A549 (cell line): ENCODE measurements around the gene TMEM51.

ENCODE experiments used
- BHLHE40 ChIP-seq: IDR thresholded peaks from 2 replicates; pipeline ENCODE4 v1.6.1; 2012; ENCODE audit warnings: low read depth, low read length, inconsistent platforms
- CTCF ChIP-seq: fragments of >200 bp; sonication (Bioruptor Twin); formaldehyde crosslinking; IDR thresholded peaks from 3 replicates; pipeline ENCODE4 v1.5.1; 2016
- E2F6 ChIP-seq: IDR thresholded peaks from 2 replicates; pipeline ENCODE4 v1.6.1; 2012; ENCODE audit warnings: low read depth, borderline replicate concordance
- ELK1 ChIP-seq: fragments of 150-350 bp; IDR thresholded peaks from 2 replicates; pipeline ENCODE4 v1.6.1; 2014; ENCODE audit warnings: low read depth, mild to moderate bottlenecking, low read length
- EP300 ChIP-seq, 2 experiments: fragments of >200 bp; sonication (Bioruptor Twin); formaldehyde crosslinking; IDR thresholded peaks; 2 replicates in 1 of 2; 3 replicates in 1 of 2; pipeline ENCODE4 v1.6.1; 2016 to 2017
- ESRRA ChIP-seq: fragments of 150-350 bp; IDR thresholded peaks from 2 replicates; pipeline ENCODE4 v1.6.1; 2014; ENCODE audit warnings: mild to moderate bottlenecking, low read length, borderline replicate concordance
- HMGXB4 ChIP-seq: fragments of 250-450 bp; sonication (Bioruptor Pico); IDR thresholded peaks from 2 replicates; pipeline ENCODE4 v1.5.0; 2021; ENCODE audit warnings: mild to moderate bottlenecking, moderate library complexity, borderline replicate concordance
- MAZ ChIP-seq: fragments of 150-350 bp; IDR thresholded peaks from 2 replicates; pipeline ENCODE4 v1.6.1; 2014; ENCODE audit warnings: antibody characterized with exemption, low read depth, low read length, borderline replicate concordance
- POLR2A ChIP-seq: IDR thresholded peaks from 2 replicates; pipeline ENCODE4 v1.6.1; 2012; ENCODE audit warnings: mild to moderate bottlenecking, low read length
- RAD21 ChIP-seq, 2 experiments: fragments of >200 bp in 1 of 2; sonication (Bioruptor Twin) in 1 of 2; formaldehyde crosslinking in 1 of 2; IDR thresholded peaks in 1 of 2; conservative IDR thresholded peaks in 1 of 2; 2 replicates in 1 of 2; 3 replicates in 1 of 2; pipeline ENCODE4 v1.6.1; 2012 to 2018; ENCODE audit warnings: inconsistent platforms in 1 of 2
- SREBF2 ChIP-seq: fragments of 450-650 bp; IDR thresholded peaks from 2 replicates; pipeline ENCODE4 v1.6.1; 2014; ENCODE audit warnings: mild to moderate bottlenecking, moderate library complexity

- TF ChIP-seq BHLHE40 (no peak), SREBF2 (no peak), E2F6 (no peak), ESRRA (no peak), ELK1 (no peak), CTCF (no peak), RAD21 (conservative IDR thresholded peaks at IDR 0.05 in 1 of 2, IDR thresholded peaks at IDR 0.05 in 1 of 2) (no peak), MAZ (no peak), POLR2A (no peak), EP300 (IDR thresholded peaks at IDR 0.05) (peak; percentile 59 to 70; a peak in 2 of 5 replicates), HMGXB4 (CRISPR knock-in tag) (no peak)
Observed at GRCh38 chr1:15178571-15179484, 25.3 kb downstream of the TMEM51 start.
